GM23338 (cell line): ENCODE measurements around the gene HOXC9. TPM values are rescaled to one million over a fixed set of nuclear protein-coding genes. Genes with fewer than 3 reads are reported as not detected.

Source experiments
- ATAC-seq: fragments of 200-7000 bp; cut with Tn5 transposase; 3 replicates; pipeline ENCODE4 v1.9.1; 2020
- DNase-seq: peaks from one replicate; pipeline ENCODE4 v3.0.0-alpha.2; 2015; ENCODE audit warnings: low spot score
- H2AFZ ChIP-seq: fragments of 200-600 bp; sonication (generic); 2 replicates; pipeline ENCODE4 v1.8.0; 2016; ENCODE audit warnings: antibody characterized with exemption, mild to moderate bottlenecking, moderate library complexity
- H3F3A ChIP-seq: fragments of 200-600 bp; sonication (generic); replicated peaks from 2 replicates; pipeline ENCODE4 v1.8.0; 2017; ENCODE audit warnings: antibody characterized with exemption, mixed run types, low read depth
- H3K27ac ChIP-seq: fragments of 200-600 bp; sonication (generic); 2 replicates; pipeline ENCODE4 v1.6.1; 2016; ENCODE audit warnings: low read depth
- H3K27me3 ChIP-seq: fragments of 200-600 bp; sonication (generic); 2 replicates; pipeline ENCODE4 v1.8.0; 2016; ENCODE audit warnings: mild to moderate bottlenecking, mixed run types, moderate library complexity; ENCODE audit not compliant: insufficient read depth
- H3K36me3 ChIP-seq: fragments of 200-600 bp; sonication (generic); 2 replicates; pipeline ENCODE4 v1.8.0; 2016; ENCODE audit warnings: mild to moderate bottlenecking; ENCODE audit not compliant: insufficient read depth
- H3K4me1 ChIP-seq: fragments of 200-600 bp; sonication (generic); 2 replicates; pipeline ENCODE4 v1.8.0; 2016; ENCODE audit warnings: mild to moderate bottlenecking, moderate library complexity; ENCODE audit not compliant: insufficient read depth
- H3K4me2 ChIP-seq: fragments of 200-600 bp; sonication (generic); 2 replicates; pipeline ENCODE4 v1.7.1; 2017; ENCODE audit warnings: mixed run types
- H3K4me3 ChIP-seq: fragments of 200-600 bp; sonication (generic); 2 replicates; pipeline ENCODE4 v1.6.1; 2016; ENCODE audit warnings: mixed run types
- H3K79me2 ChIP-seq: fragments of 200-600 bp; sonication (generic); replicated peaks from 2 replicates; pipeline ENCODE4 v1.8.0; 2017; ENCODE audit warnings: mild to moderate bottlenecking; ENCODE audit not compliant: insufficient read depth
- H3K9me2 ChIP-seq: fragments of 200-600 bp; sonication (generic); 2 replicates; pipeline ENCODE4 v1.8.0; 2017; ENCODE audit not compliant: insufficient read depth
- H4K20me1 ChIP-seq: fragments of 200-600 bp; sonication (generic); replicated peaks from 2 replicates; pipeline ENCODE4 v1.8.0; 2017; ENCODE audit warnings: mild to moderate bottlenecking; ENCODE audit not compliant: insufficient read depth
- H3K27ac Mint-ChIP-seq: 2 replicates; pipeline ENCODE4 v1.8.0; 2020; ENCODE audit warnings: inconsistent platforms, mild to moderate bottlenecking, moderate library complexity, mixed read lengths
- H3K27me3 Mint-ChIP-seq: 3 replicates; pipeline ENCODE4 v1.8.0; 2022; ENCODE audit warnings: low read depth, mild to moderate bottlenecking, moderate library complexity, mixed read lengths, inconsistent platforms; ENCODE audit not compliant: insufficient read depth, poor library complexity
- H3K36me3 Mint-ChIP-seq: 3 replicates; pipeline ENCODE4 v1.8.0; 2021; ENCODE audit warnings: low read depth, mild to moderate bottlenecking, inconsistent platforms, moderate library complexity, mixed read lengths
- H3K4me1 Mint-ChIP-seq: 3 replicates; pipeline ENCODE4 v1.8.0; 2020; ENCODE audit warnings: mild to moderate bottlenecking, inconsistent platforms, mixed read lengths
- H3K4me3 Mint-ChIP-seq: 3 replicates; pipeline ENCODE4 v1.8.0; 2021; ENCODE audit warnings: moderate library complexity, mild to moderate bottlenecking, inconsistent platforms, mixed read lengths
- H3K9me3 Mint-ChIP-seq: 3 replicates; pipeline ENCODE4 v1.8.0; 2020; ENCODE audit warnings: moderate library complexity, mild to moderate bottlenecking, inconsistent platforms, mixed read lengths
- CREB1 ChIP-seq: fragments of 250-450 bp; sonication (Bioruptor Pico); IDR thresholded peaks from 2 replicates; pipeline ENCODE4 v1.5.0; 2020; ENCODE audit warnings: low read depth, mild to moderate bottlenecking, moderate library complexity
- EZH2 ChIP-seq: fragments of 200-600 bp; sonication (generic); IDR thresholded peaks from one replicate; pipeline ENCODE4 v1.8.0; 2017; ENCODE audit warnings: antibody characterized with exemption, mild to moderate bottlenecking, low read depth; ENCODE audit not compliant: unreplicated experiment
- EZH2phosphoT487 ChIP-seq: fragments of 200-600 bp; sonication (generic); IDR thresholded peaks from one replicate; pipeline ENCODE4 v1.8.1; 2018; ENCODE audit warnings: antibody characterized with exemption; ENCODE audit not compliant: unreplicated experiment
- STAT1 ChIP-seq: IDR thresholded peaks from one replicate; pipeline ENCODE4 v1.6.1; 2016; ENCODE audit warnings: antibody characterized with exemption; ENCODE audit not compliant: unreplicated experiment
- polyA plus RNA-seq: library from polyadenylated mRNA; unstranded; fragments of >200 nt; fragmentation: Nextera tagmentation; extraction: Ambion mirVana; gene quantifications from 2 replicates; pipeline ENCODE4 v1.2.1, GENCODE V29; 2016
- total RNA-seq: library from RNA; depleted of rRNA; stranded (reverse); fragments of >200 nt; shearing (Covaris generic); gene quantifications from 2 replicates; pipeline ENCODE4 v1.2.3, GENCODE V29; 2014
- TF ChIP-seq, protein P1 (sequence below), 2 experiments: fragments of 200-600 bp in 1 of 2; sonication (generic) in 1 of 2; conservative IDR thresholded peaks; 2 replicates each; pipeline versions ENCODE4 v1.5.1 to v1.6.1; 2016 to 2017; ENCODE audit warnings: antibody characterized with exemption in 2 of 2, low read depth in 2 of 2, mild to moderate bottlenecking in 2 of 2, moderate library complexity in 1 of 2

Gene HOXC9
- total and polyA plus RNA-seq, 2 experiments from 2014 or later = not detected

DNA sequence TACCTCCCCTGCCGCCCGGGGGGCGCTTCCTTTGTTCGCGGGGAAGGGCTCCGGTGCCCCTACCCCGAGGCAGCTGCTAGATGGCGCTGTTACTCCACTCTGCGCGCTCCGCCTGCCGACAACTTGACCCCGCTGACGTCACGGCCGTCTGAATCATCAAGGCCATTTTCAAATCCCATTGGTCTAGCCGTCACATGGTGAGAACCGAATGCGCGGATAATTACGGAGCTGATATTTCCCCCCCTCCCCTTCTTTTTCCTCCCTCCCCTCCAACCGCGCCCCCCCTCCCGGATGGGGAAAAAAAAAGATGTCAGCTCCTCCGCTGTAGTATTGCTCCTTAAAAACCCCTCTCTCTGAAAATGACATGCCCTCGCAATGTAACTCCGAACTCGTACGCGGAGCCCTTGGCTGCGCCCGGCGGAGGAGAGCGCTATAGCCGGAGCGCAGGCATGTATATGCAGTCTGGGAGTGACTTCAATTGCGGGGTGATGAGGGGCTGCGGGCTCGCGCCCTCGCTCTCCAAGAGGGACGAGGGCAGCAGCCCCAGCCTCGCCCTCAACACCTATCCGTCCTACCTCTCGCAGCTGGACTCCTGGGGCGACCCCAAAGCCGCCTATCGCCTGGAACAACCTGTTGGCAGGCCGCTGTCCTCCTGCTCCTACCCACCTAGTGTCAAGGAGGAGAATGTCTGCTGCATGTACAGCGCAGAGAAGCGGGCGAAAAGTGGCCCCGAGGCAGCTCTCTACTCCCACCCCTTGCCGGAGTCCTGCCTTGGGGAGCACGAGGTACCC, 14.9 kb upstream of the HOXC9 start, which contains the start of gene HOXC10 (continued):
- peak; percentile 97 for TF ChIP-seq CREB1 (CRISPR knock-in tag)

GRCh38 chr12:53985692-53985993, 14.3 kb upstream of the HOXC9 start:
- Histone ChIP-seq H3K9me2 (no peaks in the 10 kb centered on the region), H3K4me2 (peak overlapping the region; percentile 74), H3K36me3 (no peaks in the 10 kb centered on the region), H3K79me2 (no peaks in the 10 kb centered on the region), H3K27ac (no peak overlapping the region), H3K4me3 (peak overlapping the region; percentile 44; the same call in 1 of the 2 replicates), H3F3A (peaks cover 52% of the 10 kb centered on the region), H3K4me1 (peaks cover 56% of the 10 kb centered on the region), H3K27me3 (peaks cover 98% of the 10 kb centered on the region), H4K20me1 (peaks cover 44% of the 10 kb centered on the region), H2AFZ (0 out of 2 replicates have a peak overlapping the region, but pooled peaks have one; percentile 18)
- Mint-ChIP-seq H3K9me3 (peaks cover 5% of the 10 kb centered on the region; the same call in 1 of the 3 replicates), H3K4me1 (peaks cover 32% of the 10 kb centered on the region), H3K36me3 (no peaks in the 10 kb centered on the region; the same call in 2 of the 3 replicates), H3K27me3 (peaks cover 100% of the 10 kb centered on the region), H3K4me3 (peak overlapping the region; percentile 43), H3K27ac (no peak overlapping the region)
- DNase-seq (no peak), ATAC-seq (no peak)
- no peak for TF ChIP-seq STAT1
- TF ChIP-seq CREB1 (CRISPR knock-in tag) = no peak
- TF ChIP-seq EZH2 = peak; percentile 77
- TF ChIP-seq, protein P1, sequence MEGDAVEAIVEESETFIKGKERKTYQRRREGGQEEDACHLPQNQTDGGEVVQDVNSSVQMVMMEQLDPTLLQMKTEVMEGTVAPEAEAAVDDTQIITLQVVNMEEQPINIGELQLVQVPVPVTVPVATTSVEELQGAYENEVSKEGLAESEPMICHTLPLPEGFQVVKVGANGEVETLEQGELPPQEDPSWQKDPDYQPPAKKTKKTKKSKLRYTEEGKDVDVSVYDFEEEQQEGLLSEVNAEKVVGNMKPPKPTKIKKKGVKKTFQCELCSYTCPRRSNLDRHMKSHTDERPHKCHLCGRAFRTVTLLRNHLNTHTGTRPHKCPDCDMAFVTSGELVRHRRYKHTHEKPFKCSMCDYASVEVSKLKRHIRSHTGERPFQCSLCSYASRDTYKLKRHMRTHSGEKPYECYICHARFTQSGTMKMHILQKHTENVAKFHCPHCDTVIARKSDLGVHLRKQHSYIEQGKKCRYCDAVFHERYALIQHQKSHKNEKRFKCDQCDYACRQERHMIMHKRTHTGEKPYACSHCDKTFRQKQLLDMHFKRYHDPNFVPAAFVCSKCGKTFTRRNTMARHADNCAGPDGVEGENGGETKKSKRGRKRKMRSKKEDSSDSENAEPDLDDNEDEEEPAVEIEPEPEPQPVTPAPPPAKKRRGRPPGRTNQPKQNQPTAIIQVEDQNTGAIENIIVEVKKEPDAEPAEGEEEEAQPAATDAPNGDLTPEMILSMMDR (conservative IDR thresholded peaks at IDR 0.05; ENCODE audit: low read depth in 2 of 2) = no peak

GRCh38 chr12:53985994-53986685, 13.8 kb upstream of the HOXC9 start:
- Histone ChIP-seq H3K4me3 (peak overlapping the region; percentile 44; the same call in 1 of the 2 replicates), H2AFZ (peak overlapping the region; percentile 81; the same call in 1 of the 2 replicates)
- peak; percentile 22 for ATAC-seq

More at GRCh38 chr12:53985994-53986685, 13.8 kb upstream of the HOXC9 start:
- Histone ChIP-seq H3K27me3 (peaks cover 98% of the 10 kb centered on the region), H3K4me1 (peaks cover 60% of the 10 kb centered on the region), H3K9me2 (no peaks in the 10 kb centered on the region), H3K36me3 (no peaks in the 10 kb centered on the region), H3K79me2 (no peaks in the 10 kb centered on the region), H4K20me1 (peaks cover 42% of the 10 kb centered on the region), H3F3A (peaks cover 52% of the 10 kb centered on the region), H3K4me2 (peak overlapping the region; percentile 74), H3K27ac (no peak overlapping the region)
- Mint-ChIP-seq H3K36me3 (no peaks in the 10 kb centered on the region; the same call in 2 of the 3 replicates), H3K27ac (no peak overlapping the region), H3K9me3 (peaks cover 5% of the 10 kb centered on the region; the same call in 1 of the 3 replicates), H3K4me1 (peaks cover 34% of the 10 kb centered on the region), H3K4me3 (peak overlapping the region; percentile 59), H3K27me3 (peaks cover 100% of the 10 kb centered on the region)
- peak; percentile 67 for DNase-seq
- TF ChIP-seq EZH2 (peak; percentile 78), EZH2phosphoT487 (peak; percentile 94), CREB1 (CRISPR knock-in tag) (no peak)
